Immature natural killer cell (primary cell): ENCODE results near the gene NT5DC3. TPM values are rescaled to one million over a fixed set of nuclear protein-coding genes. Genes with fewer than 3 reads are reported as not detected.
"Not testable (repeated sequence)": the region's sequence is repeated elsewhere in the genome, so short reads cannot be mapped to it uniquely, and the experiment has no call there.

Experiments
- DNase-seq, 3 donors: peaks; one replicate each; pipeline ENCODE4 v3.0.0; 2022; ENCODE audit warnings: mixed read lengths in 1 of 3
- H3K27ac Mint-ChIP-seq, 6 donors: one replicate each; pipeline ENCODE4 v1.8.0; 2020; ENCODE audit warnings: mixed read lengths in 6 of 6, mild to moderate bottlenecking in 5 of 6, inconsistent platforms in 4 of 6, moderate library complexity in 3 of 6
- H3K27me3 Mint-ChIP-seq, 3 donors: one replicate each; pipeline ENCODE4 v1.8.0; 2020 to 2021; ENCODE audit warnings: low read depth in 3 of 3, mild to moderate bottlenecking in 3 of 3, mixed read lengths in 3 of 3, moderate library complexity in 3 of 3, inconsistent platforms in 1 of 3
- H3K36me3 Mint-ChIP-seq, 3 donors: one replicate each; pipeline ENCODE4 v1.8.0; 2020; ENCODE audit warnings: mixed read lengths in 3 of 3, inconsistent platforms in 2 of 3, mild to moderate bottlenecking in 2 of 3
- H3K4me1 Mint-ChIP-seq, 2 donors: one replicate each; pipeline ENCODE4 v1.8.0; 2020; ENCODE audit warnings: inconsistent platforms in 2 of 2, mild to moderate bottlenecking in 2 of 2, mixed read lengths in 2 of 2, moderate library complexity in 1 of 2
- H3K4me3 Mint-ChIP-seq, 5 donors: one replicate each; pipeline ENCODE4 v1.8.0; 2020; ENCODE audit warnings: mild to moderate bottlenecking in 5 of 5, mixed read lengths in 5 of 5, inconsistent platforms in 3 of 5, moderate library complexity in 3 of 5
- H3K9me3 Mint-ChIP-seq, 6 donors: one replicate each; pipeline ENCODE4 v1.8.0; 2020; ENCODE audit warnings: mild to moderate bottlenecking in 6 of 6, mixed read lengths in 6 of 6, inconsistent platforms in 4 of 6, moderate library complexity in 3 of 6
- polyA plus RNA-seq, 3 donors: library from polyadenylated mRNA; unstranded; fragments of 300-500 nt; fragmentation: Illumina TruSeq; gene quantifications; one replicate each; pipeline ENCODE4 v1.2.3, GENCODE V29; 2021

NT5DC3 gene
- polyA plus RNA-seq, 3 donors from 2014 or later = 0.07 to 0.31 (median 0.09) TPM

DNA sequence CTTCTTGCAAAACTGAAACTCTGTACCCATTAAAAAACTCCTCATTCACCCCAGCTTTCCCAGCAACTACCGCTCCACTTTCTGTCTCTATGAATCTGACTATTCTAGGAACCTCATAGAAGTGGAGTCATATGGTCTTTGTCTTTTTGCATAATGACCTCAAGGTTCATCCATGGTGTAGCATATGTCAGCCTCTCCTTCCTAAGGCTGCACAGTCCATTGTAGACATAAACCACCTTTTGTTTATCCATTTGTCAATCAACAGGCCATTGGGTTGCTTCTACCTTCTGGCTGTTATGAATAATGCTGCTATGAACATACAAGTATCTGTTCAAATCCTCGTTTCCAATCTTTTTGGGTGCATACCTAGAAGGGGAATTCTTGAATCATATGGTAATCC, 21.1 kb downstream of the NT5DC3 start:
- no peaks in the 10 kb centered on the region for H3K4me1 Mint-ChIP-seq
- peaks cover 0 to 7% (median 0%) of the 10 kb centered on the region in 3 donors for H3K36me3 Mint-ChIP-seq
- H3K4me3 Mint-ChIP-seq = no peak overlapping the region
- H3K27ac Mint-ChIP-seq = no peak overlapping the region
- DNase-seq = no peak
- peaks cover 0 to 3% (median 0%) of the 10 kb centered on the region in 3 donors for H3K27me3 Mint-ChIP-seq
- no peaks in the 10 kb centered on the region for H3K9me3 Mint-ChIP-seq

GRCh38 chr12:103819312-103819711, 21.7 kb downstream of the NT5DC3 start:
- Mint-ChIP-seq H3K27me3 (peaks cover 0 to 3% (median 0%) of the 10 kb centered on the region in 3 donors), H3K27ac (no peak overlapping the region), H3K36me3 (peaks cover 0 to 7% (median 0%) of the 10 kb centered on the region in 3 donors), H3K9me3 (no peaks in the 10 kb centered on the region), H3K4me3 (no peak overlapping the region), H3K4me1 (no peaks in the 10 kb centered on the region)
- DNase-seq = no peak

DNA sequence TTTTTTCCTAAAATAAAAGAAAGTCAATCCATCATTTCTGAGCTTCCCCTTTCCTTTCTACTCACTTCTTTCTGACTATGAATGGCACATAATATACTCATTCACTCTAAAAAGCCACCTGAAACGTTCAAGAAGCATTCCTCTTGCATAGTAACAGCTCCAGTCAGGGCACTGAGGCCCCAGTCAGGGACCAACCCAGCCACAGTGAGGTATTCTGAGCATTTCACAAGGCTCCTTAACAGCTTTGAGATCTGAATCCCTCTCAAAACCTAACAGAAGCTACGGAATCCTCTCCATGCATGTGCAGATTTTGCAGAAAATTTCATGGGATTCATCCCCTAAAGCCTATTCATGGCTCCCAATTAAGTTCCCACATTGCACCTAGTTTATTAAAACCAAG, 23.2 kb downstream of the NT5DC3 start:
- H3K36me3 Mint-ChIP-seq = peaks cover 0 to 13% (median 0%) of the 10 kb centered on the region in 3 donors
- no peak overlapping the region for H3K4me3 Mint-ChIP-seq
- H3K27me3 Mint-ChIP-seq = peaks cover 0 to 3% (median 0%) of the 10 kb centered on the region in 3 donors
- no peak overlapping the region for H3K27ac Mint-ChIP-seq
- DNase-seq = no peak
- H3K4me1 Mint-ChIP-seq = no peaks in the 10 kb centered on the region
- H3K9me3 Mint-ChIP-seq = no peaks in the 10 kb centered on the region

DNA sequence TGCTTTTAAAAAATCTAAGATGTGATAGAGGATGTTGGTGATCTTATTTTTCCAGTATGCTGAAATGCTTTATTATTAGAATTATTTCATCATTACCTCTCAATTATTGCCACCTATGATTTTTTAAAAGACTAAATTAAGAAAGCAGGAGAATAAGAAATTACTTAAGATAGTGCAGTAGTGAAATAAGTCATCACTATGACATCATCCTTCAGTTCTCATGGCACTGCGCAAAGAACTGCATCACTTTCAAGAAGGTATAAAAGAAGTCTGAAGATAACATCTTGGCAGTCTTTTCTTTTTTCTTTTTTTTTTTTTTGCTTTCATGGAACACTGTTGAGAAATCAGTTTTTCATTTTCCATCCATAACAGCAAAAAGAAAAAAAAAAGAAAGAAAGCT, 24.4 kb downstream of the NT5DC3 start:
- Mint-ChIP-seq H3K9me3 (no peaks in the 10 kb centered on the region), H3K27ac (no peak overlapping the region)

DNA sequence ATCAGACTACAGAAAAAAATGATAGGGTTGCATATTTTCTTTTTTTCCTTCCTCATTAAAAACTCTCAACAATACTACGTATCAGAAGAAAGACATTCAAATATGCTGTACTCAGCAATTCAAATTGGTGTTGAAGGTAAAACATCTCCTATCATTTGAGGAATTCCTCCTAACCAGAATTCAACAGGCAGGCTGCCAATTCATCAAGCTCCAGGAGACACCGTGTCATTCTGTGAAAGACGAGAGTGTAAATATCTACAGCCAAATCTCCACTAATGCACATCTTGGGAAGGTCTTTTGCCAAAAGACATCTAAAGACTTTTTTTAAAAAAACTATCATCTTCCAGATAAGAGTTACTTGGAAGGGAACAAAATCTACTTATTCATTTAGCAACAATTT, 26.6 kb downstream of the NT5DC3 start:
- peaks cover 0 to 4% (median 0%) of the 10 kb centered on the region in 3 donors for H3K27me3 Mint-ChIP-seq
- no peak overlapping the region for H3K27ac Mint-ChIP-seq
- DNase-seq = no peak
- H3K4me1 Mint-ChIP-seq = no peaks in the 10 kb centered on the region
- no peak overlapping the region for H3K4me3 Mint-ChIP-seq
- peaks cover 0 to 7% (median 0%) of the 10 kb centered on the region in 3 donors for H3K36me3 Mint-ChIP-seq
- H3K9me3 Mint-ChIP-seq = no peaks in the 10 kb centered on the region

More for the DNA sequence above, 24.4 kb downstream of the NT5DC3 start:
- no peak for DNase-seq
- Mint-ChIP-seq H3K4me1 (no peaks in the 10 kb centered on the region), H3K36me3 (peaks cover 0 to 13% (median 0%) of the 10 kb centered on the region in 3 donors), H3K27me3 (peaks cover 0 to 1% (median 0%) of the 10 kb centered on the region in 3 donors), H3K4me3 (no peak overlapping the region)

- H3K4me3 Mint-ChIP-seq = no peak overlapping the region
- H3K27me3 Mint-ChIP-seq = peaks cover 0 to 4% (median 0%) of the 10 kb centered on the region in 3 donors
- H3K27ac Mint-ChIP-seq = no peak overlapping the region
- no peak for DNase-seq
- H3K4me1 Mint-ChIP-seq = no peaks in the 10 kb centered on the region
- peaks cover 0 to 7% (median 0%) of the 10 kb centered on the region in 3 donors for H3K36me3 Mint-ChIP-seq
- H3K9me3 Mint-ChIP-seq = no peaks in the 10 kb centered on the region
These were observed 27.1 kb downstream of the NT5DC3 start for GRCh38 chr12:103813949-103814348.

GRCh38 chr12:103813426-103813825, 27.6 kb downstream of the NT5DC3 start:
- Mint-ChIP-seq H3K27me3 (peaks cover 0 to 4% (median 0%) of the 10 kb centered on the region in 3 donors), H3K36me3 (peaks cover 0 to 7% (median 0%) of the 10 kb centered on the region in 3 donors), H3K4me1 (no peaks in the 10 kb centered on the region), H3K27ac (no peak overlapping the region), H3K4me3 (no peak overlapping the region), H3K9me3 (no peaks in the 10 kb centered on the region)
- DNase-seq = no peak

GRCh38 chr12:103812789-103813188, 28.2 kb downstream of the NT5DC3 start:
- H3K4me1 Mint-ChIP-seq = no peaks in the 10 kb centered on the region
- peaks cover 0 to 4% (median 0%) of the 10 kb centered on the region in 3 donors for H3K27me3 Mint-ChIP-seq
- no peaks in the 10 kb centered on the region for H3K9me3 Mint-ChIP-seq
- H3K4me3 Mint-ChIP-seq = no peak overlapping the region
- peaks cover 0 to 7% (median 0%) of the 10 kb centered on the region in 3 donors for H3K36me3 Mint-ChIP-seq
- DNase-seq = no peak
- no peak overlapping the region for H3K27ac Mint-ChIP-seq

DNA sequence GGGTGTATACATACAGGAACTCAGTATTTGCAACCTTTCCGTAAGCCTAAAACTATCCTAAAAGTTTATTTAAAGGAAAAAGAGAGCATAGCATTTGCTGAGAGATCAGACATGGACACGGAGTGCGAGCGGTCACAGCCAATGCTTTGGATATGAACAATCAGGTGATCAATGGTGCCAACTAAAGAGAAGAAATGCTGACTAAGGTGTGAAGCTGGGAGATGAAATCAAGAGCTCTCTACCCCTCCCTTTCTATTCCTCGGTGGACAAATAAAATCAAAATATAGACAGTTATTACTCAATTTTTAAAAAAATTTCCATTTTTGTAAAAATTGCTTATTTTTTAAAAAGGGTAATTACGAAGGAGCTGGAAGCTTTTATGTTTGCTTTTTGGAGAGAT, 29.2 kb downstream of the NT5DC3 start:
- peaks cover 0 to 4% (median 0%) of the 10 kb centered on the region in 3 donors for H3K27me3 Mint-ChIP-seq
- H3K27ac Mint-ChIP-seq = no peak overlapping the region
- no peak overlapping the region for H3K4me3 Mint-ChIP-seq
- H3K9me3 Mint-ChIP-seq = no peaks in the 10 kb centered on the region
- H3K4me1 Mint-ChIP-seq = no peaks in the 10 kb centered on the region
- no peak for DNase-seq
- H3K36me3 Mint-ChIP-seq = peaks cover 0 to 7% (median 0%) of the 10 kb centered on the region in 3 donors

DNA sequence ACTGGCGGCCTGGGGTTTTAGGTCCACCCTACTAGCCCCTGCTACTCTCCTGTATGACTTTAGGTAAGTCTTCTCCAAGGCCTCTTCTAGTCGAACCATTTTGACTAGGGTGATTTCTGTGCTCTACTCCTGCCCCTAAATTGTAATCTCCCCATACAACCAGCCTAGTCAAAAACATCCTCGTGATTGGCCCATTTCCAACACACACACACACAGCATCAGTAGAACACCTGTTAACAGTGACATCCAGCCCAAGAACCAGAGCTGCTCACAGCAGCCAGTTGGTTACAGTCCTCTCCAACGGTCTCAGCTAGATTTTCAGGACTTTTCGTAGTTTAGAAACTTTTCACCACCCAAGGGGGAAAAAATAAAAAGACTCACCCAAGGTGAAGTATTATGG, 30.9 kb downstream of the NT5DC3 start:
- Mint-ChIP-seq H3K9me3 (no peaks in the 10 kb centered on the region), H3K27ac (no peak overlapping the region), H3K36me3 (peaks cover 0 to 7% (median 5%) of the 10 kb centered on the region in 3 donors), H3K27me3 (peaks cover 0 to 6% (median 0%) of the 10 kb centered on the region in 3 donors), H3K4me1 (no peaks in the 10 kb centered on the region), H3K4me3 (no peak overlapping the region)
- DNase-seq = no peak

DNA sequence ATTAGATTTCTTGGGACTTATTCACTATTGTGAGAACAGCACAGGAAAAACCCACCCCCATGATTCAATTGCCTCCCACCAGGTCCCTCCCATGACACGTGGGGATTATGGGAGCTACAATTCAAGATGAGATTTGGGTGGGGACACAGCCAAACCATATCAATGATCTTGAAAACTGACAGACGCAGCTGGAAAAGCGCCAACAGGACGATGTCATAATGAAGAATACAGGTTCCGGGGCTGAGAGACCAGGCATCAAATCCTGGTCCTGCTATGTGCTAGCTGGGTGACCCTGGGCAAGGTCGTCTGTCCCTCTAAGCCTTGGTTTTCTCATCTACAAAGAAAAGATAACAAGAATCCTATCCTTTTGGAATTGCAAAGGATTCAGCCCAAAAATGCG, 31.4 kb downstream of the NT5DC3 start:
- not testable (repeated sequence) for DNase-seq, H3K27ac Mint-ChIP-seq, H3K36me3 Mint-ChIP-seq, H3K9me3 Mint-ChIP-seq, H3K4me3 Mint-ChIP-seq, H3K4me1 Mint-ChIP-seq, H3K27me3 Mint-ChIP-seq

GRCh38 chr12:103809154-103809553, 31.9 kb downstream of the NT5DC3 start:
- no peak overlapping the region for H3K27ac Mint-ChIP-seq

DNA sequence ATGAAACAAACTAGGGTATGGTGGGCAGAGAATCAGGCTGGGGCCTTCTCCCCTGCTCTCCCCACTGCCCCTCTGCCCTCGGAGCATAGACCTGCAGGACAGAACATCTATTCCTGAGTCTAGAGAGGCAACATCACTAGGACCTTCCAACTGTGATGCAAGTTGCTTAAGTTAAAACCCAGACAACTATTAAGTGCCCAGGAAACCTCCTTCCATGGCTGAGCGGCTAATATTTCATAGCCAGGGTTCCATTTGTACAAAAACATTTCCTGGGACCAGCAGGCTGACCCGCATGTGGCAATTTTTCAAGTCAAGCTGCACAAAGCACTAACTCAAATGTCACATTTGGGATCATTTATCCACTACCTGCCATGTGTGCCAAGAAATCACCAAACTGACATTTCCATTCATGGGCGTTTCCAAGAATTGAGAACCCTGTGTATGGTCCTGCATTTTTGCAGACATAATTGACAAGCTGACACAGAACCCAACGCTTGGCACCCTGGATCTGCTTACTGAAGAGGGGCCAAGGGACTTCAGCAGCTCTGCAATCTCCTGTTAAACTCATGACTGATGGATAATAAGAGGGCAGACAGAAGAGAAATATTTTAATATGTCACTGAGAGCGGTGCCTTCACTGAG, 32.7 kb downstream of the NT5DC3 start:
- H3K4me1 Mint-ChIP-seq = no peaks in the 10 kb centered on the region
- no peak for DNase-seq
- H3K4me3 Mint-ChIP-seq = no peak overlapping the region
- peaks cover 0 to 5% (median under 1%) of the 10 kb centered on the region in 3 donors for H3K36me3 Mint-ChIP-seq
- H3K27ac Mint-ChIP-seq = no peak overlapping the region
- peaks cover 0 to 7% (median 0%) of the 10 kb centered on the region in 3 donors for H3K27me3 Mint-ChIP-seq
- no peaks in the 10 kb centered on the region for H3K9me3 Mint-ChIP-seq

More at GRCh38 chr12:103809154-103809553, 31.9 kb downstream of the NT5DC3 start:
- no peak for DNase-seq
- Mint-ChIP-seq H3K27me3 (peaks cover 0 to 7% (median 0%) of the 10 kb centered on the region in 3 donors), H3K4me1 (no peaks in the 10 kb centered on the region), H3K36me3 (peaks cover 0 to 7% (median 5%) of the 10 kb centered on the region in 3 donors), H3K4me3 (no peak overlapping the region), H3K9me3 (no peaks in the 10 kb centered on the region)

- H3K4me3 Mint-ChIP-seq = no peak overlapping the region
- peaks cover 0 to 5% (median 0%) of the 10 kb centered on the region in 3 donors for H3K36me3 Mint-ChIP-seq
- H3K9me3 Mint-ChIP-seq = no peaks in the 10 kb centered on the region
- H3K4me1 Mint-ChIP-seq = no peaks in the 10 kb centered on the region
- no peak for DNase-seq
- peaks cover 0 to 7% (median 0%) of the 10 kb centered on the region in 3 donors for H3K27me3 Mint-ChIP-seq
- no peak overlapping the region for H3K27ac Mint-ChIP-seq
These were observed 33.3 kb downstream of the NT5DC3 start for GRCh38 chr12:103807561-103808238.
